22Rv1 (cell line): ENCODE data around the gene CTCFL.
A peak's percentile ranks its signal among the peaks of the same experiment; 100 is the strongest.

Source experiments
- ZFX ChIP-seq: fragments of 450-650 bp; IDR thresholded peaks from 2 replicates; pipeline ENCODE4 v1.6.1; 2017; ENCODE audit warnings: antibody characterized with exemption, borderline replicate concordance
- TF ChIP-seq, protein P1 (sequence below): fragments of 450-650 bp; IDR thresholded peaks from 2 replicates; pipeline ENCODE4 v1.5.1; 2017; ENCODE audit warnings: mild to moderate bottlenecking

DNA sequence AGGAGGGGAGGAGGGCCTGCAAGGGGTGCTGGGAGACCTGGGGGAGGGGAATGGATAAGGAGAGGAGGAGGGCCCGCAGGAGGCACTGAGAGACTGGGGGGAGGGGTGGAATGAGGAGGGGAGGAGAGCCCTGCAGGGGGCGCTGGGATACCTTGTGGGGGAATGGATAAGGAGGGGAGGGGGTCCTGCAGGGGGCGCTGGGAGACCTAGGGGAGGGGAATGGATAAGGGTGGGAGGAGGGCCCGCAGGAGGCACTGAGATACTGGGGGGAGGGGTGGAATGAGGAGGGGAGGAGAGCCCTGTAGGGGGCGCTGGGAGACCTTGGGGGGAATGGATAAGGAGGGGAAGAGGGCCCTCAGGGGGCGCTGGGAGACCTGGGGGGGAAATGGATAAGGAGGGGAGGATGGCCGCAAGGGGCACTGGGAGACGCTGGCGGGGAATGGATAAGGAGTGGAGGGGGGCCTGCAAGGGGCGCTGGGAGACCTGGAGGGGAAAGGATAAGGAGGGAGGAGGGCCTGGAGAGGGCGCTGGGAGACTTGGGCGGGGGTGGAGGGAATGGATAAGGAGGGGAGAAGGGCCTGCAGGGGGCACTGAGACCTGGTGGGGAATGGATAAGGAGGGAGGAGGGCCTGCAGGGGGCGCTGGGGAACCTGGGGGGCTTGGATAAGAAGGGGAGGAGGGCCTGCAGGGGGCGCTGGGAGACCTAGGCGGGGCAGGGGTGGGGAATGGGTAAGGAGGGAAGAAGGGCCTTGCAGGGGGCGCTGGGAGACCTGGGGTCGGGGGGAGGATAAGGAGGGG is 1.3 kb upstream of the CTCFL start:
- TF ChIP-seq, protein P1, sequence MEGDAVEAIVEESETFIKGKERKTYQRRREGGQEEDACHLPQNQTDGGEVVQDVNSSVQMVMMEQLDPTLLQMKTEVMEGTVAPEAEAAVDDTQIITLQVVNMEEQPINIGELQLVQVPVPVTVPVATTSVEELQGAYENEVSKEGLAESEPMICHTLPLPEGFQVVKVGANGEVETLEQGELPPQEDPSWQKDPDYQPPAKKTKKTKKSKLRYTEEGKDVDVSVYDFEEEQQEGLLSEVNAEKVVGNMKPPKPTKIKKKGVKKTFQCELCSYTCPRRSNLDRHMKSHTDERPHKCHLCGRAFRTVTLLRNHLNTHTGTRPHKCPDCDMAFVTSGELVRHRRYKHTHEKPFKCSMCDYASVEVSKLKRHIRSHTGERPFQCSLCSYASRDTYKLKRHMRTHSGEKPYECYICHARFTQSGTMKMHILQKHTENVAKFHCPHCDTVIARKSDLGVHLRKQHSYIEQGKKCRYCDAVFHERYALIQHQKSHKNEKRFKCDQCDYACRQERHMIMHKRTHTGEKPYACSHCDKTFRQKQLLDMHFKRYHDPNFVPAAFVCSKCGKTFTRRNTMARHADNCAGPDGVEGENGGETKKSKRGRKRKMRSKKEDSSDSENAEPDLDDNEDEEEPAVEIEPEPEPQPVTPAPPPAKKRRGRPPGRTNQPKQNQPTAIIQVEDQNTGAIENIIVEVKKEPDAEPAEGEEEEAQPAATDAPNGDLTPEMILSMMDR, result peak; percentile 27; the same call in 1 of the 2 replicates
- no peak for TF ChIP-seq ZFX
